GM12878 (cell line): Measurements from ENCODE around the gene EXOC3L4. TPM values are rescaled to one million over a fixed set of nuclear protein-coding genes. Genes with fewer than 3 reads are reported as not detected.

Source experiments
- BHLHE40 ChIP-seq, 2 experiments: fragments of 450-650 bp in 1 of 2; IDR thresholded peaks; 2 replicates each; pipeline ENCODE4 v1.6.1; 2011 to 2017; ENCODE audit warnings: low read depth in 2 of 2, borderline replicate concordance in 1 of 2, improper control_type of control experiment in 1 of 2, low read length in 1 of 2, mild to moderate bottlenecking in 1 of 2
- CHD2 ChIP-seq: IDR thresholded peaks from 2 replicates; pipeline ENCODE4 v1.6.1; 2011; ENCODE audit warnings: low read depth, low read length, improper control_type of control experiment, borderline replicate concordance
- CHD4 ChIP-seq: fragments of 200-600 bp; sonication (generic); IDR thresholded peaks from 2 replicates; pipeline ENCODE4 v1.6.1; 2016; ENCODE audit warnings: mild to moderate bottlenecking
- EGR1 ChIP-seq, 2 experiments: IDR thresholded peaks; 1 replicate in 1 of 2; 2 replicates in 1 of 2; pipeline ENCODE4 v1.6.1; 2011 to 2012; ENCODE audit warnings: low read depth in 2 of 2, low read length in 2 of 2, borderline replicate concordance in 1 of 2, mild to moderate bottlenecking in 1 of 2, moderate library complexity in 1 of 2
- FOXM1 ChIP-seq: IDR thresholded peaks from 2 replicates; pipeline ENCODE4 v1.6.1; 2012; ENCODE audit warnings: low read depth, mild to moderate bottlenecking, inconsistent platforms, low read length, moderate library complexity
- GABPA ChIP-seq: IDR thresholded peaks from 2 replicates; pipeline ENCODE4 v1.6.1; 2014; ENCODE audit warnings: antibody characterized with exemption, low read depth, mild to moderate bottlenecking, inconsistent platforms
- HDGF ChIP-seq: fragments of 450-650 bp; IDR thresholded peaks from 2 replicates; pipeline ENCODE4 v1.6.1; 2016; ENCODE audit warnings: antibody characterized with exemption
- IRF4 ChIP-seq: IDR thresholded peaks from 2 replicates; pipeline ENCODE4 v1.6.1; 2011; ENCODE audit warnings: low read depth, low read length
- MXI1 ChIP-seq: fragments of 150-350 bp; IDR thresholded peaks from 2 replicates; pipeline ENCODE4 v1.6.1; 2011; ENCODE audit warnings: low read depth, mild to moderate bottlenecking, inconsistent platforms, low read length, improper control_type of control experiment
- NBN ChIP-seq: fragments of 450-650 bp; IDR thresholded peaks from 2 replicates; pipeline ENCODE4 v1.6.1; 2016
- NKRF ChIP-seq: fragments of 450-650 bp; conservative IDR thresholded peaks from 2 replicates; pipeline ENCODE4 v1.6.1; 2017; ENCODE audit warnings: mild to moderate bottlenecking, moderate library complexity
- PKNOX1 ChIP-seq: fragments of 450-650 bp; IDR thresholded peaks from 2 replicates; pipeline ENCODE4 v1.6.1; 2016; ENCODE audit warnings: mild to moderate bottlenecking
- PRDM15 ChIP-seq: fragments of 450-650 bp; formaldehyde crosslinking; IDR thresholded peaks from 2 replicates; pipeline ENCODE4 v1.4.0; 2020; ENCODE audit warnings: mild to moderate bottlenecking, moderate library complexity
- RBBP5 ChIP-seq: fragments of 200-600 bp; sonication (generic); conservative IDR thresholded peaks from 2 replicates; pipeline ENCODE4 v1.6.1; 2016
- SIX5 ChIP-seq: IDR thresholded peaks from 2 replicates; pipeline ENCODE4 v1.6.1; 2011; ENCODE audit warnings: mild to moderate bottlenecking, low read depth, low read length, moderate library complexity; ENCODE audit not compliant: severe bottlenecking
- SREBF2 ChIP-seq: IDR thresholded peaks from 2 replicates; pipeline ENCODE4 v1.6.1; 2012; ENCODE audit warnings: mild to moderate bottlenecking, low read length
- TBL1XR1 ChIP-seq: IDR thresholded peaks from 2 replicates; pipeline ENCODE4 v1.6.1; 2012; ENCODE audit warnings: low read depth, low read length, improper control_type of control experiment
- ZBED1 ChIP-seq: IDR thresholded peaks from 2 replicates; pipeline ENCODE4 v1.6.1; 2016; ENCODE audit warnings: borderline replicate concordance
- ZBTB33 ChIP-seq: fragments of 450-650 bp; IDR thresholded peaks from 2 replicates; pipeline ENCODE4 v1.6.1; 2017; ENCODE audit warnings: mild to moderate bottlenecking
- polyA plus RNA-seq, 11 experiments: library from polyadenylated mRNA; depleted of rRNA in 4 of 11; unstranded in 6 of 11; stranded (reverse) in 5 of 11; fragments of >200 nt; fragmentation: Nextera tagmentation in 4 of 11; fragmentation: Illumina TruSeq in 1 of 11; extraction: Ambion mirVana in 4 of 11; extraction: Trizol in 1 of 11; gene quantifications; 1 replicate in 1 of 11; 2 replicates in 10 of 11; pipeline versions ENCODE4 v1.2.1 to v1.2.3, GENCODE V29; 2011 to 2016; ENCODE audit warnings: inconsistent platforms in 2 of 11, missing spikeins in 2 of 11, low read depth in 1 of 11
- total RNA-seq, 4 experiments: library from RNA; depleted of rRNA in 3 of 4; stranded (reverse); fragments of >200 nt in 3 of 4; fragmentation: Illumina TruSeq in 1 of 4; extraction: Trizol in 1 of 4; gene quantifications; 2 replicates each; pipeline versions ENCODE4 v1.2.1 to v1.2.3, GENCODE V29; 2013 to 2021
- TF ChIP-seq, protein P1 (sequence below): fragments of 450-650 bp; IDR thresholded peaks from 2 replicates; pipeline ENCODE4 v1.6.1; 2017; ENCODE audit warnings: borderline replicate concordance

EXOC3L4 gene
- total and polyA plus RNA-seq, 10 of the 15 experiments (the other 5 are each of a cell fraction or from before 2014, with no cell fraction given): not detected

GRCh38 chr14:103100281-103101121 lies 6.0 kb downstream of the EXOC3L4 start (continued):
- TF ChIP-seq, protein P1, sequence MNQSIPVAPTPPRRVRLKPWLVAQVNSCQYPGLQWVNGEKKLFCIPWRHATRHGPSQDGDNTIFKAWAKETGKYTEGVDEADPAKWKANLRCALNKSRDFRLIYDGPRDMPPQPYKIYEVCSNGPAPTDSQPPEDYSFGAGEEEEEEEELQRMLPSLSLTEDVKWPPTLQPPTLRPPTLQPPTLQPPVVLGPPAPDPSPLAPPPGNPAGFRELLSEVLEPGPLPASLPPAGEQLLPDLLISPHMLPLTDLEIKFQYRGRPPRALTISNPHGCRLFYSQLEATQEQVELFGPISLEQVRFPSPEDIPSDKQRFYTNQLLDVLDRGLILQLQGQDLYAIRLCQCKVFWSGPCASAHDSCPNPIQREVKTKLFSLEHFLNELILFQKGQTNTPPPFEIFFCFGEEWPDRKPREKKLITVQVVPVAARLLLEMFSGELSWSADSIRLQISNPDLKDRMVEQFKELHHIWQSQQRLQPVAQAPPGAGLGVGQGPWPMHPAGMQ: no peak
- TF ChIP-seq HDGF (no peak), BHLHE40 (IDR thresholded peaks at IDR 0.05; ENCODE audit: borderline replicate concordance in 1 of 2, low read depth in 2 of 2, low read length in 1 of 2) (peak in 1 of 2 experiments; percentile 33; a peak in 1 of 4 replicates), EGR1 (IDR thresholded peaks at IDR 0.05; ENCODE audit: borderline replicate concordance in 1 of 2, low read depth in 2 of 2, low read length in 2 of 2) (no peak), MXI1 (no peak), GABPA (no peak), PRDM15 (CRISPR knock-in tag) (no peak), SREBF2 (no peak), PKNOX1 (no peak), ZBED1 (no peak), CHD2 (no peak), FOXM1 (no peak), NBN (peak; percentile 64; the same call in 1 of the 2 replicates), CHD4 (no peak), NKRF (no peak), RBBP5 (no peak), SIX5 (no peak), ZBTB33 (no peak), IRF4 (peak; percentile 59; the same call in 1 of the 2 replicates), TBL1XR1 (no peak)
